Central memory CD8-positive, alpha-beta T cell (primary cell): Measurements from ENCODE around the gene CAD.
A peak's percentile ranks its signal among the peaks of the same experiment; 100 is the strongest.

ENCODE experiments used
- ATAC-seq: fragments of 150-1000 bp; cut with Tn5 transposase; replicated peaks from 2 replicates; pipeline ENCODE4 v1.10.0; 2022; ENCODE audit warnings: mild to moderate bottlenecking, moderate FRiP score, moderate number of reproducible peaks; ENCODE audit not compliant: poor library complexity, severe bottlenecking; ENCODE audit errors: extremely low read depth
- DNase-seq, 2 donors: peaks; one replicate each; pipeline ENCODE4 v3.0.0; 2021; ENCODE audit warnings: low spot score in 2 of 2
- H3K27ac Mint-ChIP-seq: one replicate; pipeline ENCODE4 v1.8.0; 2022; ENCODE audit warnings: low read depth, mild to moderate bottlenecking, moderate library complexity, mixed read lengths
- H3K27me3 Mint-ChIP-seq: one replicate; pipeline ENCODE4 v1.8.0; 2022; ENCODE audit warnings: mixed read lengths
- H3K36me3 Mint-ChIP-seq: one replicate; pipeline ENCODE4 v1.8.0; 2022; ENCODE audit warnings: mild to moderate bottlenecking, moderate library complexity, mixed read lengths; ENCODE audit not compliant: insufficient read depth
- H3K4me1 Mint-ChIP-seq: one replicate; pipeline ENCODE4 v1.8.0; 2022; ENCODE audit warnings: mixed read lengths
- H3K4me3 Mint-ChIP-seq: one replicate; pipeline ENCODE4 v1.8.0; 2022; ENCODE audit warnings: mild to moderate bottlenecking, moderate library complexity, mixed read lengths
- H3K9me3 Mint-ChIP-seq: one replicate; pipeline ENCODE4 v1.8.0; 2022; ENCODE audit warnings: mixed read lengths

The CAD gene

GRCh38 chr2:27204566-27204965 lies 12.6 kb upstream of the CAD start:
- no peak for DNase-seq
- Mint-ChIP-seq H3K27me3 (no peaks in the 10 kb centered on the region), H3K36me3 (peaks cover 35% of the 10 kb centered on the region), H3K4me3 (no peak overlapping the region), H3K4me1 (peaks cover 3% of the 10 kb centered on the region), H3K9me3 (no peaks in the 10 kb centered on the region), H3K27ac (no peak overlapping the region)
- no peak for ATAC-seq

GRCh38 chr2:27205206-27205605 lies 12.0 kb upstream of the CAD start:
- Mint-ChIP-seq H3K4me3 (no peak overlapping the region), H3K4me1 (peaks cover 9% of the 10 kb centered on the region), H3K36me3 (peaks cover 33% of the 10 kb centered on the region), H3K27me3 (no peaks in the 10 kb centered on the region), H3K27ac (no peak overlapping the region), H3K9me3 (no peaks in the 10 kb centered on the region)
- ATAC-seq (no peak), DNase-seq (no peak)

GRCh38 chr2:27206346-27206745 lies 10.8 kb upstream of the CAD start:
- Mint-ChIP-seq H3K27me3 (no peaks in the 10 kb centered on the region), H3K4me3 (no peak overlapping the region), H3K27ac (no peak overlapping the region), H3K36me3 (peaks cover 30% of the 10 kb centered on the region), H3K9me3 (no peaks in the 10 kb centered on the region), H3K4me1 (peaks cover 9% of the 10 kb centered on the region)
- ATAC-seq (no peak), DNase-seq (no peak)

- Mint-ChIP-seq H3K4me3 (no peak overlapping the region), H3K27ac (no peak overlapping the region), H3K36me3 (peaks cover 31% of the 10 kb centered on the region), H3K9me3 (no peaks in the 10 kb centered on the region), H3K4me1 (peaks cover 21% of the 10 kb centered on the region), H3K27me3 (no peaks in the 10 kb centered on the region)
- DNase-seq (no peak), ATAC-seq (no peak)
These were observed 8.6 kb upstream of the CAD start for GRCh38 chr2:27208486-27209050.

- ATAC-seq = no peak
- Mint-ChIP-seq H3K4me1 (peaks cover 24% of the 10 kb centered on the region), H3K36me3 (peaks cover 26% of the 10 kb centered on the region), H3K27ac (no peak overlapping the region), H3K4me3 (peak overlapping the region; percentile 24), H3K9me3 (no peaks in the 10 kb centered on the region), H3K27me3 (no peaks in the 10 kb centered on the region)
- no peak for DNase-seq
These were observed 7.4 kb upstream of the CAD start for GRCh38 chr2:27209621-27210401.

- Mint-ChIP-seq H3K9me3 (no peaks in the 10 kb centered on the region), H3K4me3 (peak overlapping the region; percentile 99), H3K36me3 (peaks cover 24% of the 10 kb centered on the region), H3K4me1 (peaks cover 29% of the 10 kb centered on the region), H3K27ac (peak overlapping the region; percentile 100), H3K27me3 (no peaks in the 10 kb centered on the region)
- DNase-seq (peak in 1 of 2 donors; percentile 29), ATAC-seq (peak; percentile 1)
These were observed 5.8 kb upstream of the CAD start for GRCh38 chr2:27211241-27211942.

GRCh38 chr2:27211943-27212625 lies 5.1 kb upstream of the CAD start, which contains the start of the genes ATRAID and SLC5A6:
ATRAID (plus strand) TSS chr2:27212041; CDS start chr2:27212369, 328 bp downstream.
SLC5A6 (minus strand) TSS chr2:27212268; CDS start chr2:27207650, 4,618 bp downstream.
- ATAC-seq (peak; percentile 90), DNase-seq (peak; percentile 80 to 86)
- H3K27me3 Mint-ChIP-seq = no peaks in the 10 kb centered on the region
- H3K9me3 Mint-ChIP-seq = no peaks in the 10 kb centered on the region
- peak within 1 kb of the TSS; percentile 100 for H3K27ac Mint-ChIP-seq
- peak within 1 kb of the TSS; percentile 99 for H3K4me3 Mint-ChIP-seq
- peaks cover 36% of the 10 kb centered on the region for H3K4me1 Mint-ChIP-seq
- H3K36me3 Mint-ChIP-seq = peaks cover 22% of the 10 kb centered on the region

- peak overlapping the region; percentile 99 for H3K4me3 Mint-ChIP-seq
- H3K27ac Mint-ChIP-seq = peak overlapping the region; percentile 100
- no peaks in the 10 kb centered on the region for H3K9me3 Mint-ChIP-seq
- no peaks in the 10 kb centered on the region for H3K27me3 Mint-ChIP-seq
- DNase-seq (peak in 1 of 2 donors; percentile 69), ATAC-seq (peak; percentile 74)
- peaks cover 44% of the 10 kb centered on the region for H3K4me1 Mint-ChIP-seq
- peaks cover 21% of the 10 kb centered on the region for H3K36me3 Mint-ChIP-seq
These were observed 4.3 kb upstream of the CAD start for GRCh38 chr2:27212626-27213471.

- peaks cover 20% of the 10 kb centered on the region for H3K36me3 Mint-ChIP-seq
- no peak overlapping the region for H3K4me3 Mint-ChIP-seq
- H3K27me3 Mint-ChIP-seq = no peaks in the 10 kb centered on the region
- peaks cover 42% of the 10 kb centered on the region for H3K4me1 Mint-ChIP-seq
- no peak for ATAC-seq
- DNase-seq = no peak
- H3K9me3 Mint-ChIP-seq = no peaks in the 10 kb centered on the region
- H3K27ac Mint-ChIP-seq = no peak overlapping the region
These were observed 2.2 kb upstream of the CAD start for GRCh38 chr2:27214941-27215340.

GRCh38 chr2:27216416-27217137 lies 592 bp upstream of the CAD start:
- peaks cover 23% of the 10 kb centered on the region for H3K36me3 Mint-ChIP-seq
- H3K27me3 Mint-ChIP-seq = no peaks in the 10 kb centered on the region
- ATAC-seq (no peak), DNase-seq (no peak)
- H3K4me1 Mint-ChIP-seq = peaks cover 40% of the 10 kb centered on the region
- no peaks in the 10 kb centered on the region for H3K9me3 Mint-ChIP-seq
- H3K27ac Mint-ChIP-seq = peak overlapping the region; percentile 46
- peak overlapping the region; percentile 97 for H3K4me3 Mint-ChIP-seq

GRCh38 chr2:27218614-27219013 lies 1.4 kb downstream of the CAD start:
- ATAC-seq = no peak

More at GRCh38 chr2:27218614-27219013, 1.4 kb downstream of the CAD start:
- no peak overlapping the region for H3K27ac Mint-ChIP-seq
- no peak overlapping the region for H3K4me3 Mint-ChIP-seq
- H3K4me1 Mint-ChIP-seq = peaks cover 28% of the 10 kb centered on the region
- H3K9me3 Mint-ChIP-seq = no peaks in the 10 kb centered on the region
- peaks cover 28% of the 10 kb centered on the region for H3K36me3 Mint-ChIP-seq
- H3K27me3 Mint-ChIP-seq = no peaks in the 10 kb centered on the region
- DNase-seq = no peak
